HEK293 (cell line): Measurements from ENCODE around the gene AUP1.

ENCODE experiments used
- IKZF3 ChIP-seq: fragments of 450-650 bp; IDR thresholded peaks from 2 replicates; pipeline ENCODE4 v1.5.0; 2018; ENCODE audit warnings: missing biosample characterization, mild to moderate bottlenecking, missing genetic modification characterization, moderate library complexity
- KLF1 ChIP-seq: fragments of 450-650 bp; formaldehyde crosslinking; IDR thresholded peaks from 2 replicates; pipeline ENCODE4 v1.5.1; 2016; ENCODE audit warnings: missing biosample characterization, missing genetic modification characterization
- KLF16 ChIP-seq: fragments of 450-650 bp; formaldehyde crosslinking; IDR thresholded peaks from 2 replicates; pipeline ENCODE4 v1.5.1; 2017; ENCODE audit warnings: missing biosample characterization, missing genetic modification characterization
- KLF7 ChIP-seq: fragments of 450-650 bp; formaldehyde crosslinking; IDR thresholded peaks from 2 replicates; pipeline ENCODE4 v1.5.1; 2016; ENCODE audit warnings: missing biosample characterization, missing genetic modification characterization, borderline replicate concordance
- PATZ1 ChIP-seq: fragments of 450-650 bp; formaldehyde crosslinking; IDR thresholded peaks from 2 replicates; pipeline ENCODE4 v1.5.1; 2016; ENCODE audit warnings: missing biosample characterization, missing genetic modification characterization
- SALL2 ChIP-seq: fragments of 450-650 bp; formaldehyde crosslinking; IDR thresholded peaks from 2 replicates; pipeline ENCODE4 v1.5.0; 2017; ENCODE audit warnings: missing biosample characterization, mild to moderate bottlenecking, missing genetic modification characterization, borderline replicate concordance
- SCRT1 ChIP-seq: fragments of 450-650 bp; formaldehyde crosslinking; IDR thresholded peaks from 2 replicates; pipeline ENCODE4 v1.5.1; 2016; ENCODE audit warnings: missing biosample characterization, missing genetic modification characterization, borderline replicate concordance
- SETDB1 ChIP-seq: IDR thresholded peaks from one replicate; pipeline ENCODE4 v1.6.1; 2017; ENCODE audit warnings: mild to moderate bottlenecking, low read length, moderate library complexity, mixed read lengths; ENCODE audit not compliant: insufficient read length
- ZNF132 ChIP-seq: fragments of 450-650 bp; formaldehyde crosslinking; IDR thresholded peaks from 2 replicates; pipeline ENCODE4 v1.5.1; 2017; ENCODE audit warnings: missing biosample characterization, missing genetic modification characterization, borderline replicate concordance
- ZNF140 ChIP-seq: fragments of 450-650 bp; formaldehyde crosslinking; IDR thresholded peaks from 2 replicates; pipeline ENCODE4 v1.5.1; 2016; ENCODE audit warnings: missing biosample characterization, missing genetic modification characterization
- ZNF2 ChIP-seq: fragments of 450-650 bp; formaldehyde crosslinking; IDR thresholded peaks from 2 replicates; pipeline ENCODE4 v1.5.1; 2016; ENCODE audit warnings: missing biosample characterization, missing genetic modification characterization
- ZNF211 ChIP-seq: fragments of 450-650 bp; formaldehyde crosslinking; IDR thresholded peaks from 2 replicates; pipeline ENCODE4 v1.5.1; 2016; ENCODE audit warnings: low read depth, missing biosample characterization, missing genetic modification characterization
- ZNF23 ChIP-seq: fragments of 450-650 bp; formaldehyde crosslinking; IDR thresholded peaks from 2 replicates; pipeline ENCODE4 v1.5.1; 2016; ENCODE audit warnings: missing biosample characterization, missing genetic modification characterization, borderline replicate concordance
- ZNF24 ChIP-seq: fragments of 450-650 bp; formaldehyde crosslinking; IDR thresholded peaks from 2 replicates; pipeline ENCODE4 v1.5.1; 2016; ENCODE audit warnings: missing biosample characterization, missing genetic modification characterization
- ZNF274 ChIP-seq, 2 experiments: fragments of 200-500 bp in 1 of 2; fragments of 450-650 bp in 1 of 2; sonication (Bioruptor generic) in 1 of 2; formaldehyde crosslinking in 1 of 2; IDR thresholded peaks; 2 replicates each; pipeline versions ENCODE4 v1.5.1 to v1.6.1; 2014 to 2016; ENCODE audit warnings: borderline replicate concordance in 1 of 2, inconsistent platforms in 1 of 2, low read length in 1 of 2, missing biosample characterization in 1 of 2, missing genetic modification characterization in 1 of 2
- ZNF292 ChIP-seq: fragments of 450-650 bp; formaldehyde crosslinking; IDR thresholded peaks from 2 replicates; pipeline ENCODE4 v1.5.1; 2016; ENCODE audit warnings: low read depth, missing biosample characterization, missing genetic modification characterization, borderline replicate concordance
- ZNF350 ChIP-seq: fragments of 450-650 bp; formaldehyde crosslinking; IDR thresholded peaks from 2 replicates; pipeline ENCODE4 v1.5.0; 2017; ENCODE audit warnings: missing biosample characterization, mild to moderate bottlenecking, missing genetic modification characterization
- ZNF362 ChIP-seq: fragments of 450-650 bp; formaldehyde crosslinking; IDR thresholded peaks from 2 replicates; pipeline ENCODE4 v1.5.1; 2016; ENCODE audit warnings: missing biosample characterization, missing genetic modification characterization
- ZNF37A ChIP-seq: fragments of 450-650 bp; IDR thresholded peaks from 2 replicates; pipeline ENCODE4 v1.5.1; 2018; ENCODE audit warnings: missing biosample characterization, missing genetic modification characterization
- ZNF48 ChIP-seq: fragments of 450-650 bp; formaldehyde crosslinking; IDR thresholded peaks from 2 replicates; pipeline ENCODE4 v1.5.1; 2016; ENCODE audit warnings: missing biosample characterization, missing genetic modification characterization
- ZNF513 ChIP-seq: fragments of 450-650 bp; IDR thresholded peaks from 2 replicates; pipeline ENCODE4 v1.5.1; 2018; ENCODE audit warnings: missing biosample characterization, missing genetic modification characterization
- ZNF558 ChIP-seq: fragments of 450-650 bp; formaldehyde crosslinking; IDR thresholded peaks from 2 replicates; pipeline ENCODE4 v1.5.1; 2016; ENCODE audit warnings: missing biosample characterization, missing genetic modification characterization
- ZNF610 ChIP-seq: fragments of 450-650 bp; formaldehyde crosslinking; IDR thresholded peaks from 2 replicates; pipeline ENCODE4 v1.5.1; 2016; ENCODE audit warnings: missing biosample characterization, missing genetic modification characterization, borderline replicate concordance
- ZNF629 ChIP-seq: fragments of 450-650 bp; formaldehyde crosslinking; IDR thresholded peaks from 2 replicates; pipeline ENCODE4 v1.5.1; 2017; ENCODE audit warnings: missing biosample characterization, missing genetic modification characterization
- ZNF785 ChIP-seq: fragments of 450-650 bp; formaldehyde crosslinking; IDR thresholded peaks from 2 replicates; pipeline ENCODE4 v1.5.1; 2016; ENCODE audit warnings: missing biosample characterization, missing genetic modification characterization
- ZNF837 ChIP-seq: fragments of 450-650 bp; formaldehyde crosslinking; IDR thresholded peaks from 2 replicates; pipeline ENCODE4 v1.5.1; 2016; ENCODE audit warnings: missing biosample characterization, missing genetic modification characterization
- ZSCAN18 ChIP-seq: fragments of 450-650 bp; formaldehyde crosslinking; IDR thresholded peaks from 2 replicates; pipeline ENCODE4 v1.5.1; 2016; ENCODE audit warnings: missing biosample characterization, missing genetic modification characterization
- TF ChIP-seq, protein P1 (sequence below): fragments of 450-650 bp; formaldehyde crosslinking; IDR thresholded peaks from 2 replicates; pipeline ENCODE4 v1.5.0; 2017; ENCODE audit warnings: missing biosample characterization, missing genetic modification characterization, borderline replicate concordance

The AUP1 gene

DNA sequence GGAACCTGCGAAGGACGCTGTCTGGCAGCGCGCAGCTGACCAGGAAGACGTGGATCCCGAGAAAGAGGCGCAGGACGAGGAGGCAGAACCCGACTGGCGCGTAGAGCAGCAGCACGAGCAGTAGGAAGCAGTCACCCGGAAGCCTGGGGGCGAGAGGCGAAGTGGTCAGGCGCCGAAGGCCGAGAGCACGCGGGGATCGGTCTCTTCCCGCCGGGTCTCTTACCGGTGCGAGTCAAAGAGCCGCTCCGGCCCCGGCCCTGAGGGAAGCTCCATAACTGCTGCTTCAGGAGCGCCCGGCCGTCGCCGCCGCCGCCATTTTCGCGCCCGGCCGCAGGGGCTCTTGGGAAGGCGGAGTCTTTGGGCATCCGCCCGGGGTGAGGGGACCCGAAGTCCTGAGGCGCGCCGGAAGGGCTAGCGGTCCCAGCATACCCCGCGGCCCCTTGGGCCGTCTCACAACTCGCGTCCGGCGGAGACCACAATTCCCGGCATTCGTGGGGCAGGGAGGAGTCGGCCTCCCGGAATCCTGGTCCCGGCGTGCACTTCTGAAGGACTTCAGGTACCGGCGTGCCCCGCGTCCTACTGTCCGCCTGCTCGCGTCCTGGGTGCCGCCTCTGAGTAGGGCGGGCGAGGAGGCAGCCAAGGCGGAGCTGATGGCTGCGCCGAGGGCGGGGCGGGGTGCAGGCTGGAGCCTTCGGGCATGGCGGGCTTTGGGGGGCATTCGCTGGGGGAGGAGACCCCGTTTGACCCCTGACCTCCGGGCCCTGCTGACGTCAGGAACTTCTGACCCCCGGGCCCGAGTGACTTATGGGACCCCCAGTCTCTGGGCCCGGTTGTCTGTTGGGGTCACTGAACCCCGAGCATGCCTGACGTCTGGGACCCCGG, at the start of gene AUP1, which contains the start of gene HTRA2 (continued):
- TF ChIP-seq ZSCAN18 (tag by site-specific recombination) (no peak), ZNF23 (tag by site-specific recombination) (no peak), ZNF24 (tag by site-specific recombination) (no peak), ZNF132 (no peak), ZNF513 (tag by site-specific recombination) (no peak), ZNF274 (IDR thresholded peaks at IDR 0.05; ENCODE audit: low read length) (no peak), ZNF274 (tag by site-specific recombination; IDR thresholded peaks at IDR 0.05; ENCODE audit: borderline replicate concordance) (no peak), ZNF610 (tag by site-specific recombination) (no peak; the same call in 1 of the 2 replicates), SALL2 (no peak), KLF7 (tag by site-specific recombination) (peak; percentile 8; the same call in 1 of the 2 replicates), ZNF837 (no peak), ZNF2 (tag by site-specific recombination) (no peak; the same call in 1 of the 2 replicates), IKZF3 (0 out of 2 replicates have a peak, but pooled peaks have one; percentile 48), ZNF629 (tag by site-specific recombination) (peak; percentile 27; the same call in 1 of the 2 replicates), ZNF362 (tag by site-specific recombination) (no peak), KLF1 (peak; percentile 10; the same call in 1 of the 2 replicates), ZNF558 (tag by site-specific recombination) (no peak), KLF16 (tag by site-specific recombination) (0 out of 2 replicates have a peak, but pooled peaks have one; percentile 36), ZNF37A (no peak), ZNF350 (no peak), ZNF785 (no peak), SETDB1 (no peak), PATZ1 (tag by site-specific recombination) (peak; percentile 61), SCRT1 (tag by site-specific recombination) (no peak), ZNF48 (no peak), ZNF140 (tag by site-specific recombination) (no peak), ZNF292 (no peak), ZNF211 (no peak)
- TF ChIP-seq, protein P1, sequence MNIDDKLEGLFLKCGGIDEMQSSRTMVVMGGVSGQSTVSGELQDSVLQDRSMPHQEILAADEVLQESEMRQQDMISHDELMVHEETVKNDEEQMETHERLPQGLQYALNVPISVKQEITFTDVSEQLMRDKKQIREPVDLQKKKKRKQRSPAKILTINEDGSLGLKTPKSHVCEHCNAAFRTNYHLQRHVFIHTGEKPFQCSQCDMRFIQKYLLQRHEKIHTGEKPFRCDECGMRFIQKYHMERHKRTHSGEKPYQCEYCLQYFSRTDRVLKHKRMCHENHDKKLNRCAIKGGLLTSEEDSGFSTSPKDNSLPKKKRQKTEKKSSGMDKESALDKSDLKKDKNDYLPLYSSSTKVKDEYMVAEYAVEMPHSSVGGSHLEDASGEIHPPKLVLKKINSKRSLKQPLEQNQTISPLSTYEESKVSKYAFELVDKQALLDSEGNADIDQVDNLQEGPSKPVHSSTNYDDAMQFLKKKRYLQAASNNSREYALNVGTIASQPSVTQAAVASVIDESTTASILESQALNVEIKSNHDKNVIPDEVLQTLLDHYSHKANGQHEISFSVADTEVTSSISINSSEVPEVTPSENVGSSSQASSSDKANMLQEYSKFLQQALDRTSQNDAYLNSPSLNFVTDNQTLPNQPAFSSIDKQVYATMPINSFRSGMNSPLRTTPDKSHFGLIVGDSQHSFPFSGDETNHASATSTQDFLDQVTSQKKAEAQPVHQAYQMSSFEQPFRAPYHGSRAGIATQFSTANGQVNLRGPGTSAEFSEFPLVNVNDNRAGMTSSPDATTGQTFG (tag by site-specific recombination), result no peak
